Osteocyte (in vitro differentiated cells): ENCODE measurements around the gene KIR3DL3. TPM values are rescaled to one million over a fixed set of nuclear protein-coding genes. Genes with fewer than 3 reads are reported as not detected.
"Not testable (repeated sequence)": the region's sequence is repeated elsewhere in the genome, so short reads cannot be mapped to it uniquely, and the experiment has no call there.

ENCODE experiments used
- DNase-seq: peaks from one replicate; pipeline ENCODE4 v3.0.0; 2021; ENCODE audit warnings: mixed read lengths; ENCODE audit not compliant: unreplicated experiment; ENCODE audit errors: extremely low spot score
- H3K27ac Mint-ChIP-seq: one replicate; pipeline ENCODE4 v1.8.0; 2021; ENCODE audit warnings: mild to moderate bottlenecking, mixed read lengths; ENCODE audit not compliant: unreplicated experiment
- H3K27me3 Mint-ChIP-seq: one replicate; pipeline ENCODE4 v1.8.0; 2021; ENCODE audit warnings: mixed read lengths; ENCODE audit not compliant: unreplicated experiment
- H3K36me3 Mint-ChIP-seq: one replicate; pipeline ENCODE4 v1.8.0; 2021; ENCODE audit warnings: mixed read lengths; ENCODE audit not compliant: unreplicated experiment
- H3K4me1 Mint-ChIP-seq: one replicate; pipeline ENCODE4 v1.8.0; 2021; ENCODE audit warnings: mixed read lengths; ENCODE audit not compliant: unreplicated experiment
- H3K4me3 Mint-ChIP-seq: one replicate; pipeline ENCODE4 v1.8.0; 2021; ENCODE audit warnings: mild to moderate bottlenecking, moderate library complexity, mixed read lengths; ENCODE audit not compliant: unreplicated experiment
- H3K9me3 Mint-ChIP-seq: one replicate; pipeline ENCODE4 v1.8.0; 2021; ENCODE audit warnings: mixed read lengths; ENCODE audit not compliant: unreplicated experiment
- total RNA-seq: library from RNA; stranded (reverse); gene quantifications from 2 replicates; pipeline ENCODE4 v1.2.1, GENCODE V29; 2021
- TF ChIP-seq, protein P1 (sequence below): fragments of 200-600 bp; sonication (generic); IDR thresholded peaks from 2 replicates; pipeline ENCODE4 v1.5.0; 2021; ENCODE audit warnings: antibody characterized with exemption, mild to moderate bottlenecking, moderate library complexity

Gene KIR3DL3
- total RNA-seq, 1 donor from 2014 or later = not detected

DNA sequence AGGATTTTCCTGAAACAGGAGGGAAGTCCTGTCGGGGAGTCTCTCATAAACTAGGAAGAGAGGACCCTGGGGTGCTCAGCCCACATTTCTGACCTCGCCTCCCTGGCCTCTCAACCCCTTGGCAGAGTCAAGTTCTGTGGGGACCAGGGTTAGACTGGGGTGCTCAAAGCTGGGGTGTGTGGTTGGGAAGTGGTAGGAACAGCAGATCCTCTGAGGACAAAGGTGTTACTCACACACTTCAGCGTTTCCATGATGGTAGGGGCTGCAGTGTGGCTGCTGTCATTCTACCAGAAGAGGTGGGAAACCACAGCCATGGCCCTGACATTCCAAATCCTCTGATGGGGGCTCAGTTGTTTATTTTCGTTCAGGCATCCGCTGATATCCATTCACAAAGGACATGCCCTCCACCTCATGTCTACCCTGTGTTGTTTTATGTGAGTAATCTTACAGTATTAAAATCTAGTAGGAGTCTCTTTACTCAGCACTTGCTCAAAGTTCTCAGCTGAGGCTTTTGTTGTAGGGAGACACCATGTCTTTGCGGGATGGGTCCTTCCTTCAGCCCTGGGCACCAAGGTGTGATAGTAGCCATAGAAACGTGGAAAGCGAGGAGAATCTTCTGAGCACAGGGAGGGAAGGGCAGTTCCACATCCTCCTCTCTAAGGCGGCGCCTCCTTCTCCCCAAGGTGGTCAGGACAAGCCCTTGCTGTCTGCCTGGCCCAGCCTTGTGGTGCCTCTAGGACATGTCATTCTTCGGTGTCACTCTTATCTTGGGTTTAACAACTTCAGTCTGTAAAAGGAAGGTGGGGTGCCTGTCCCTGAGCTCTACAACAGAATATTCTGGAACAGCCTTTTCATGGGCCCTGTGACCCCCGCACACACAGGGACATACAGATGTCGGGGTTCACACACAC lies 15.6 kb downstream of the KIR3DL3 start:
- H3K9me3 Mint-ChIP-seq = peaks cover 37% of the 10 kb centered on the region
- no peak overlapping the region for H3K4me3 Mint-ChIP-seq
- TF ChIP-seq, protein P1, sequence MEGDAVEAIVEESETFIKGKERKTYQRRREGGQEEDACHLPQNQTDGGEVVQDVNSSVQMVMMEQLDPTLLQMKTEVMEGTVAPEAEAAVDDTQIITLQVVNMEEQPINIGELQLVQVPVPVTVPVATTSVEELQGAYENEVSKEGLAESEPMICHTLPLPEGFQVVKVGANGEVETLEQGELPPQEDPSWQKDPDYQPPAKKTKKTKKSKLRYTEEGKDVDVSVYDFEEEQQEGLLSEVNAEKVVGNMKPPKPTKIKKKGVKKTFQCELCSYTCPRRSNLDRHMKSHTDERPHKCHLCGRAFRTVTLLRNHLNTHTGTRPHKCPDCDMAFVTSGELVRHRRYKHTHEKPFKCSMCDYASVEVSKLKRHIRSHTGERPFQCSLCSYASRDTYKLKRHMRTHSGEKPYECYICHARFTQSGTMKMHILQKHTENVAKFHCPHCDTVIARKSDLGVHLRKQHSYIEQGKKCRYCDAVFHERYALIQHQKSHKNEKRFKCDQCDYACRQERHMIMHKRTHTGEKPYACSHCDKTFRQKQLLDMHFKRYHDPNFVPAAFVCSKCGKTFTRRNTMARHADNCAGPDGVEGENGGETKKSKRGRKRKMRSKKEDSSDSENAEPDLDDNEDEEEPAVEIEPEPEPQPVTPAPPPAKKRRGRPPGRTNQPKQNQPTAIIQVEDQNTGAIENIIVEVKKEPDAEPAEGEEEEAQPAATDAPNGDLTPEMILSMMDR = no peak

DNA sequence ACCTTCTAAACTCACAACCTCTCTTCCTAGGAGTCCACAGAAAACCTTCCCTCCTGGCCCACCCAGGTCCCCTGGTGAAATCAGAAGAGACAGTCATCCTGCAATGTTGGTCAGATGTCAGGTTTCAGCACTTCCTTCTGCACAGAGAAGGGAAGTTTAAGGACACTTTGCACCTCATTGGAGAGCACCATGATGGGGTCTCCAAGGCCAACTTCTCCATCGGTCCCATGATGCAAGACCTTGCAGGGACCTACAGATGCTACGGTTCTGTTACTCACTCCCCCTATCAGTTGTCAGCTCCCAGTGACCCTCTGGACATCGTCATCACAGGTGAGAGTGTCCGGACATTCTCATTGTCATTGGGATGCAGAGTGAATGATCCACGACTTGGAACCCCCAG lies 17.7 kb downstream of the KIR3DL3 start:
- H3K27ac Mint-ChIP-seq, H3K4me1 Mint-ChIP-seq, H3K27me3 Mint-ChIP-seq, H3K36me3 Mint-ChIP-seq, H3K4me3 Mint-ChIP-seq: not testable (repeated sequence)
- peak; percentile 38 for DNase-seq
- H3K9me3 Mint-ChIP-seq = peaks cover 28% of the 10 kb centered on the region

More for the DNA sequence above, 15.6 kb downstream of the KIR3DL3 start:
- Mint-ChIP-seq H3K4me1 (no peaks in the 10 kb centered on the region), H3K27me3 (no peaks in the 10 kb centered on the region), H3K36me3 (peaks cover 2% of the 10 kb centered on the region), H3K27ac (no peak overlapping the region)
- DNase-seq = peak; percentile 64

DNA sequence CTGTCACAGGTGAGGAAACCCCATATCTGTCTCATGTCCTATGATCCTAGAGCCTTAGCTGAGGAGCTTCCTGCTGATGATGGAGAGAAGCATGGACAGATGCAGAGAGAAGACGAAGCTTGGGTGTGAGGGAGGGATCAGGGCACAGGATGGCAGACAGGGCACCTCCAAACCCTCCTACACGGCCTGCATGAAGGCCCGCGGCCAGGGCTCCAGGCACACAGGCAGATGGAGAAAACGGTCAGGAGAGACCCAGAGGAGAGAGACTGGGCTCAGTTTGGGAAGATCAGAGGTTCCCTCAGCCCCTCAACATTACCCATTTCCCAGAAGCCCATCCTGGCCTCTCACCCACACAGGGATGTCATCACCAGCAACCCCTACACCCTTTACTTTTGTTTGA lies 19.8 kb downstream of the KIR3DL3 start:
- not testable (repeated sequence) for H3K27ac Mint-ChIP-seq, H3K27me3 Mint-ChIP-seq, DNase-seq, H3K4me1 Mint-ChIP-seq, H3K4me3 Mint-ChIP-seq, H3K36me3 Mint-ChIP-seq
- peaks cover 25% of the 10 kb centered on the region for H3K9me3 Mint-ChIP-seq

DNA sequence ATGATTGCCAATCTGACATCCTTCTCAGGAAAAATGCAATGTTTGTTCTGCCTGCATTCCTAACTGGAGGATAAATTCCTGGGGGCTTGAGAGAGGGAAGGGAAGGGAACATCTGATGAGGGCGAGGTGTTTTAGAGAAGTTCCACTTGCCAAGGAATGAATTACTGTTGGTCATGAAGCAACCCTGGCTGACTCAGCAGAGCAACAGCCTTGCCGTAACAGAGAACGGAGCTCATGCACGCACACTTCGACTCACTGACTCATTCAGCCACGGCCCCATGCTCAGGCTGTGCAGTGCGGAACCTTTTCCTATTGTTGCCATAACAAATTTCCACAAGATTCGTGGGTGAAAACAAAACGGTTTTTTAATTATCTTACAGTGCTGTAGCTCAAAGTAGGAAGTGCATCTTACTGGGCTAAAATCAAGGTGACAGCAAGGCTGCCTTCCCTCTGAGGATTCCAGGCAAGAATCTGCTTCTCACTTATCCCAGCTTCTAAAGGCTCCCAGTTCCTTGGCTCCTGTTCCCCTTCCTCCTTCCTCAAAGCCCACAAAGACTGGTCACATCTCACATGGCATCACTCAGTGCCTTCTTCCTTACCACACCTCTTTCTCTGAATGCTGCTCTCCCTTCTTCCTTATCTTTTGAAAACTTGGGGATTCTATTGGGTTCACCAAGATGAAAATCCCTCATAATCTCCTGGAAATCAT lies 23.5 kb downstream of the KIR3DL3 start:
- H3K4me3 Mint-ChIP-seq, H3K36me3 Mint-ChIP-seq, DNase-seq, H3K27me3 Mint-ChIP-seq, H3K4me1 Mint-ChIP-seq, H3K27ac Mint-ChIP-seq: not testable (repeated sequence)
- peaks cover 28% of the 10 kb centered on the region for H3K9me3 Mint-ChIP-seq

DNA sequence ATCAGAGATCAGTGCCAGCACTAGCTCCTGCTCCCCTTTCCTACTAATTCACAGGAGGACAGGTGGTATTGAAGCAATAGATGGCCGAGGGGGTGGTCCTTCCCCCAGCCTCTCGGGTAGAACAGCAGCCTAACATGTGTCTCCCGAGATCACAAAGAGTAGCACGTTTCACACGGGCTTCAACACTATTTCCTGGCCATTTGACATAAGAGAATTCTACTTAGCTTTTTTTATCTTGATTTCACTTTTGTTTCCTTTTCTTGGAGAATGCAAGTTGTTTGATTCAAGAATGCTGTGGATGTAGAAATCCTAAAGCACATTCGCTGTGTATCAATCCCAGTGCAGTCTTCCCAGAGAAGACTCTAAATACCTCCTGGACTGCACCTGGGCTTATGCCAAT lies 26.0 kb downstream of the KIR3DL3 start:
- H3K4me3 Mint-ChIP-seq, H3K27me3 Mint-ChIP-seq, H3K27ac Mint-ChIP-seq, H3K4me1 Mint-ChIP-seq, DNase-seq, H3K36me3 Mint-ChIP-seq: not testable (repeated sequence)
- peaks cover 34% of the 10 kb centered on the region for H3K9me3 Mint-ChIP-seq

DNA sequence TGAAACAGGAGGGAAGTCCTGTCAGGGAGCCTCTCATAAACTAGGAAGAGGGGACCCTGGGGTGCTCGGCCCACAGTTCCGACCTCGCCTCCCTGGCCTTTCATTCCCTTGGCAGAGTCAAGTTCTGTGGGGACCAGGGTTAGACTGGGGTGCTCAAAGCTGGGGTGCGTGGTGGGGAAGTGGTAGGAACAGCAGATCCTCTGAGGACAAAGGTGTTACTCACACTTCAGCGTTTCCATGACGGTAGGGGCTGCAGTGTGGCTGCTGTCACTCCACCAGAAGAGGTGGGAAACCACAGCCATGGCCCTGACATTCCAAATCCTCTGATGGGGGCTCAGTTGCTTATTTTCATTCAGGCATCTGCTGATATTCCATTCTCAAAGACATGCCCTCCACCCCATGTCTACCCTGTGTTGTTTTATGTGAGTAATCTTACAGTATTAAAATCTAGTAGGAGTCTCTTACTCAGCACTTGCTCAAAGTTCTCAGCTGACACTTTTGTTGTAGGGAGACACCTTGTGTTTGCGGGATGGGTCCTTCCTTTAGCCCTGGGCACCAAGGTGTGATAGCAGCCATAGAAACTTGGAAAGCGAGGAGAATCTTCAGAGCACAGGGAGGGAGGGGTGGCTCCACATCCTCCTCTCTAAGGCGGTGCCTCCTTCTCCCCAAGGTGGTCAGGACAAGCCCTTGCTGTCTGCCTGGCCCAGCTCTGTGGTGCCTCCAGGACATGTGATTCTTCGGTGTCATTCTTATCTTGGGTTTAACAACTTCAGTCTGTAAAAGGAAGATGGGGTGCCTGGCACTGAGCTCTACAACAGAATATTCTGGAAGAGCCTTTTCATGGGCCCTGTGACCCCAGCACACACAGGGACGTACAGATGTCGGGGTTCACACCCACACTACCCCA lies 32.2 kb downstream of the KIR3DL3 start:
- H3K27ac Mint-ChIP-seq, H3K27me3 Mint-ChIP-seq, DNase-seq, H3K4me1 Mint-ChIP-seq, H3K36me3 Mint-ChIP-seq, H3K4me3 Mint-ChIP-seq: not testable (repeated sequence)
- peaks cover 61% of the 10 kb centered on the region for H3K9me3 Mint-ChIP-seq

DNA sequence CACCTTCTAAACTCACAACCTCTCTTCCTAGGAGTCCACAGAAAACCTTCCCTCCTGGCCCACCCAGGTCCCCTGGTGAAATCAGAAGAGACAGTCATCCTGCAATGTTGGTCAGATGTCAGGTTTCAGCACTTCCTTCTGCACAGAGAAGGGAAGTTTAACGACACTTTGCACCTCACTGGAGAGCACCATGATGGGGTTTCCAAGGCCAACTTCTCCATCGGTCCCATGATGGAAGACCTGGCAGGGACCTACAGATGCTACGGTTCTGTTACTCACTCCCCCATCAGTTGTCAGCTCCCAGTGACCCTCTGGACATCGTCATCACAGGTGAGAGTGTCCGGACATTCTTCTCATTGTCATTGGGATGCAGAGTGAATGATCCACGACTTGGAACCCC lies 34.3 kb downstream of the KIR3DL3 start:
- H3K27ac Mint-ChIP-seq, H3K27me3 Mint-ChIP-seq, H3K36me3 Mint-ChIP-seq, DNase-seq, H3K4me1 Mint-ChIP-seq, H3K4me3 Mint-ChIP-seq: not testable (repeated sequence)
- H3K9me3 Mint-ChIP-seq = peaks cover 54% of the 10 kb centered on the region

DNA sequence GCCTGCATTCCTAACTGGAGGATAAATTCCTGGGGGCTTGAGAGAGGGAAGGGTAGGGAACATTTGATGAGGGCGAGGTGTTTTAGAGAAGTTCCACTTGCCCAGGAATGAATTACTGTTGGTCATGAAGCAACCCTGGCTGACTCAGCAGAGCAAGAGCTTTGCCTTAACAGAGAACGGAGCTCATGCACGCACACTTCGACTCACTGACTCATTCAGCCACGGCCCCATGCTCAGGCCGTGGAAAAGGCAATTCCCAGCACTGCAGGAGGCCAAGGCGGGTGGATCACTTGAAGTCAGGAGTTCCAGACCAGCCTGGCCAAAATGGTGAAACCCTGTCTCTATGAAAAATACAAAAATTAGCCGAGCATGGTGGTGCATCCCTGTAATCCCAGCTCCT lies 40.0 kb downstream of the KIR3DL3 start:
- not testable (repeated sequence) for H3K27ac Mint-ChIP-seq
- peaks cover 49% of the 10 kb centered on the region for H3K9me3 Mint-ChIP-seq

DNA sequence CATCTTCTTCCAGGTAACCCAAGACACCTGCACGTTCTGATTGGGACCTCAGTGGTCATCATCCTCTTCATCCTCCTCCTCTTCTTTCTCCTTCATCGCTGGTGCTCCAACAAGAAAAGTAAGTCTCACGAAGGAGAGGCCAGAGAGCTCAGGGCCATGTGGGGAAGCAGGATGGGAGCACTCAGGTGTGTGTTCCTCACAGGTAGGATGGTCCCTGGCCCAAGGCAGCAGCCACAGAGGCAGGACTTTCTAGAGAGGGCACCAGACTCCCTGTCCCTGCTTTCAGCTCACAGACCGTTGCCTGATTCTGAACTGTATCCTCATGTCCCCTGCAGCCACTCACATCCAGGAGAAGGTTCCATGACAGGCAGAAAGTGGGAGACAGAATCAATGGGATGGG lies 42.2 kb downstream of the KIR3DL3 start:
- not testable (repeated sequence) for H3K4me1 Mint-ChIP-seq, H3K27ac Mint-ChIP-seq, H3K27me3 Mint-ChIP-seq, DNase-seq, H3K4me3 Mint-ChIP-seq, H3K36me3 Mint-ChIP-seq
- H3K9me3 Mint-ChIP-seq = peaks cover 51% of the 10 kb centered on the region

More for the DNA sequence above, 40.0 kb downstream of the KIR3DL3 start:
- DNase-seq, H3K4me3 Mint-ChIP-seq, H3K27me3 Mint-ChIP-seq, H3K4me1 Mint-ChIP-seq, H3K36me3 Mint-ChIP-seq: not testable (repeated sequence)

DNA sequence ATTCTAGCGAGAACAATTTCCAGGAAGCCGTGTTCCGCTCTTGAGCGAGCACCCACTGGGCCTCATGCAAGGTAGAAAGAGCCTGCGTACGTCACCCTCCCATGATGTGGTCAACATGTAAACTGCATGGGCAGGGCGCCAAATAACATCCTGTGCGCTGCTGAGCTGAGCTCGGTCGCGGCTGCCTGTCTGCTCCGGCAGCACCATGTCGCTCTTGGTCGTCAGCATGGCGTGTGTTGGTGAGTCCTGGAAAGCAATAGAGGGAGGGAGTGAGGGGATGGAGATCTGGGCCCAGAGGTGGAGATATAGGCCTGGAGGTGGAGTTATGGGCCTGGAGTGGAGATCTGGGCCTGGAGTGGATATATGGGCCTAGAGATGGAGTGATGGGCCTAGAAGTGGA lies 45.4 kb downstream of the KIR3DL3 start, which contains the start of gene KIR2DL1:
Gene KIR2DL1, plus strand, starts transcription at position 148 of the 400 bp plus-strand sequence. Its CDS starts 58 bp downstream, at position 206.
- H3K27me3 Mint-ChIP-seq, H3K4me1 Mint-ChIP-seq, DNase-seq, H3K36me3 Mint-ChIP-seq, H3K27ac Mint-ChIP-seq, H3K4me3 Mint-ChIP-seq: not testable (repeated sequence)
- peaks cover 64% of the 10 kb centered on the region for H3K9me3 Mint-ChIP-seq
